ENCODE measurements around the gene DEPDC1B.

Gene DEPDC1B

DNA sequence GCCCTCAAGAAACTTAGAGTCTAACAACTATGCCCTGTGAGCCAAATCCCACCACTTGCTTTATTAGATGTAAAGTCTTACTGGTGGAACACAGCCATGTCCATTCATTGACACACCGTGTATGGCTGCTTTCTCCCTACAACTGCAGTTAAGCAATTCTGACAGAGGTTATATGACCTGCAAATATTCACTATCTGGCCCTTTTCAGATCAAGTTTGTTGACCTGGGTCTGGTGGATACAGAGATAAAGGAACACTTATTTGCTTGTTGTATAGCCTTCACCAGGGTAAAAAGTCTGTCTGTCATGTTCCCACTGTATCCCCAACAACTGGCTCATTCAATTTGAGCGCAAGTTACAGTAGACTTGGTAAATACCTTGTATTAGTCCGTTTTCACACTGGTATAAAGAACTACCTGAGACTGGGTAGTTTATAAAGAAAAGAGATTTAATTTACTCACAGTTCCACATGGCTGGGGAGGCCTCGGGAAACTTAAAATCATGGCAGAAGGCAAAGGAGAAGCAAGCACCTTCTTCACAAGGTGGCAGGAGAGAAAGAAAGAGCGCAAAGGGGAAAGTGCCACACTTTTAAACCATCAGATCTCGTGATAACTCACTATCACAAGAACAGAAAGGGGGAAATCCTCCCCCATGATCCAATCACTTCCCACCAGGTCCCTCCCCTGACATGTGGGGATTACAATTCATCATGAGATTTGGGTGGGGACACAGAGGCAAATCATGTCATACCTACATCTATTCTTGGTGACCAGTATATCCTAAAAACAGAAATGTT is 27.9 kb downstream of the DEPDC1B start:
- no peak for DNase-seq (ENCODE audit: low read depth, low spot score)
- no peak for TF ChIP-seq CTCF (IDR thresholded peaks at IDR 0.05; ENCODE audit: low read depth, low read length)
- H3K4me3 ChIP-seq (ENCODE audit: low read depth, low read length), result no peak overlapping the region
- in situ Hi-C loops (cut with HindIII; ENCODE audit: low sequenced_read_pairs), result no loop called here

DNA sequence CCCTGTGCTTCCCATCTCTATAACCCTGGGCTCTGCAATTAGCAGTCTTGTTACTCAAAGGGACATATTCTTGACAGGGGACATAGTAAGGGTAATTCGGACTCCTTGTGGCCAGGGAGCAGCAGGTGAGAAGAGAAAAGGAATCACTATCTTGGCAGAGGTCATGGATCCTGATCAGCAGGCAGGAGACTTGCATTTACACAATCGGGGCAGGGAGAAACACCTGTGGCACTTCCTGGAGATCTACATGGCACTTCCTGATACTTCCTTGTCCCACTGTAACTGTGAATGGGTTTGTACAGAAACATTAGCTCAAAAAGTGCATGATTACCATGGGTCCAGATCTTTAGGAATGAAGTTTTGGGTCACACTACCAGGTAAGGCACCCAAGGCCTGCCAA is 29.2 kb downstream of the DEPDC1B start:
- no peak overlapping the region for H3K4me3 ChIP-seq (ENCODE audit: low read depth, low read length)
- TF ChIP-seq CTCF (IDR thresholded peaks at IDR 0.05; ENCODE audit: low read depth, low read length), result no peak
- no peak for DNase-seq (ENCODE audit: low read depth, low spot score)
- in situ Hi-C loops (cut with HindIII; ENCODE audit: low sequenced_read_pairs), result no loop called here

GRCh38 chr5:60668686-60669304 is 31.2 kb downstream of the DEPDC1B start:
- in situ Hi-C loops (cut with HindIII; ENCODE audit: low sequenced_read_pairs), result no loop called here
- peak; percentile 48 for DNase-seq (ENCODE audit: low read depth, low spot score)
- TF ChIP-seq CTCF (IDR thresholded peaks at IDR 0.05; ENCODE audit: low read depth, low read length), result peak; percentile 44
- no peak overlapping the region for H3K4me3 ChIP-seq (ENCODE audit: low read depth, low read length)

DNA sequence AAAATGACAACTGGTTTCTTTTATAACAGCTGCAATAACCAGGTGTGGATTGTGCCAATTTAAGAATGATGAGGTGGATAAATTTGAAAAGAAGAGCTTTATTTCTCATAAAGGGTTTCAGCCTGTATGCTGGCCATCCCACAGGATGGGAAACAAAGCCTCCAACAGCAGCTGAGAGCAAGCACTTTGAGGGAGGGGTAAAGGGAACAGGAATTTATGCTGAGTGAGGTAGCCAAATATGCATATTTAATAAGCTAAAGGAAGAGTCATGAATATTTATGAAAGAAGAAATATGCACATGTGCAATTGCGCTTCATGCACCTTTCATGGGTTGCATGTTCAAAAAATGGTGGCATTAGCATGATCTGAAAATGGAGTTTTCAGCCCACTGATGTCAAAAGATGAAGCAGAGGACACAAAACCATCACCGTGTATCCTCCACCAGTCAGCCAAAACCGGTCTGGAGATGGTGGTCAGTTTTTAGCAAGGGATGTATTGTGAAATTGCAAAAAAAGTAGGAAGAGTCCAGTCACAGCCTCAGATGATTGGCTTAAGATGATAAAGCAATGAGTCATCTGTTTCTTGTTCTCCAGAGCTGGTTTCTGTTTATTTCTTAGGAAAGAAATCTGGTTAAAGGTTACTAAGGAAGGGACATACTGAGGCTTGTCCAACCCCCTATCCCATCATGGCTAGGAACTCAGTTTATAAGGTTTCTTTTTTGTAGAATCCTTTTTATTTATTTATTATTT is 47.9 kb downstream of the DEPDC1B start:
- TF ChIP-seq CTCF (IDR thresholded peaks at IDR 0.05; ENCODE audit: low read depth, low read length), result no peak
- in situ Hi-C loops (cut with HindIII; ENCODE audit: low sequenced_read_pairs), result no loop called here
- no peak overlapping the region for H3K4me3 ChIP-seq (ENCODE audit: low read depth, low read length)
- DNase-seq (ENCODE audit: low read depth, low spot score), result peak; percentile 82

DNA sequence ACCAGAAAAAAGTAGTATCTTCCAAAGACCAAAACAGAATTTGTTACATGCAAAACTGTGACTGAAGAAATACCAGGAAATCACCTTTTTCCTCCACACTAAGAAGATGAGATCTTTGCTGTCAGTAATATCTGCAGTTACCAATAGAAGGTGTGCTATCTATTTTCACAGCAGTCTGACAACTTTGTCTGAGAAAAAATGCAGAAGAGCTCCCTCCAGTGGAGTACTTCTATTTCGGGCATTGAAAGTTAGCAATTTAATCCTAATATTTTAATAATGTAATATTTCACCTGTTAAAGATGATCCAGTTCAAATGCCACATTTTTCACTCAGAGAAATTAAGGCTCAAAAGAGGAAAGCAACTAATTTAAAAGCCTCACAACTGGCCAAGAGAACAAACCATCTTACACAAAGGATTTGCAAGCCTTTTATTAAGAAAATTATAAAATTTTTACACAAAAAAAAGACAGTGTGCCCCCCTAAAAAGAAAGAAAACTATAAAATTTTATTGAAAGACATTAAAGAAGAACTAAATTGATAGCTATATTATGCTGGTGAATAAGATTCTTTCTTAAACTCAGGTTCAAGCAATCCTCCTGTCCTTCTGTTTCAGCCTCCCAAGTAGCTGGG is 50.6 kb downstream of the DEPDC1B start:
- H3K4me3 ChIP-seq (ENCODE audit: low read depth, low read length), result no peak overlapping the region
- TF ChIP-seq CTCF (IDR thresholded peaks at IDR 0.05; ENCODE audit: low read depth, low read length), result peak; percentile 69
- in situ Hi-C loops (cut with HindIII; ENCODE audit: low sequenced_read_pairs), result no loop called here
- DNase-seq (ENCODE audit: low read depth, low spot score), result peak; percentile 51

- TF ChIP-seq CTCF (IDR thresholded peaks at IDR 0.05; ENCODE audit: low read depth, low read length), result no peak
- no peak overlapping the region for H3K4me3 ChIP-seq (ENCODE audit: low read depth, low read length)
- DNase-seq (ENCODE audit: low read depth, low spot score), result no peak
- in situ Hi-C loops (cut with HindIII; ENCODE audit: low sequenced_read_pairs), result no loop called here
Measured at GRCh38 chr5:60648175-60648574, 51.8 kb downstream of the DEPDC1B start.

Data from astrocyte of the spinal cord (primary cell).